Body of pancreas (tissue), 4 donors: Measurements from ENCODE around the gene HES2.

ENCODE experiments used
- POLR2A ChIP-seq, 3 donors: fragments of 450-650 bp; IDR thresholded peaks; one replicate each; pipeline ENCODE4 v1.6.1; 2016; ENCODE audit warnings: antibody characterized with exemption in 3 of 3, mild to moderate bottlenecking in 2 of 3
- TF ChIP-seq, protein P1 (sequence below), 7 experiments: fragments of 450-650 bp in 4 of 7; fragments of 200-600 bp in 3 of 7; sonication (generic) in 3 of 7; IDR thresholded peaks; one replicate each; pipeline ENCODE4 v1.5.1; 2016 to 2019; ENCODE audit warnings: antibody characterized with exemption in 7 of 7

DNA sequence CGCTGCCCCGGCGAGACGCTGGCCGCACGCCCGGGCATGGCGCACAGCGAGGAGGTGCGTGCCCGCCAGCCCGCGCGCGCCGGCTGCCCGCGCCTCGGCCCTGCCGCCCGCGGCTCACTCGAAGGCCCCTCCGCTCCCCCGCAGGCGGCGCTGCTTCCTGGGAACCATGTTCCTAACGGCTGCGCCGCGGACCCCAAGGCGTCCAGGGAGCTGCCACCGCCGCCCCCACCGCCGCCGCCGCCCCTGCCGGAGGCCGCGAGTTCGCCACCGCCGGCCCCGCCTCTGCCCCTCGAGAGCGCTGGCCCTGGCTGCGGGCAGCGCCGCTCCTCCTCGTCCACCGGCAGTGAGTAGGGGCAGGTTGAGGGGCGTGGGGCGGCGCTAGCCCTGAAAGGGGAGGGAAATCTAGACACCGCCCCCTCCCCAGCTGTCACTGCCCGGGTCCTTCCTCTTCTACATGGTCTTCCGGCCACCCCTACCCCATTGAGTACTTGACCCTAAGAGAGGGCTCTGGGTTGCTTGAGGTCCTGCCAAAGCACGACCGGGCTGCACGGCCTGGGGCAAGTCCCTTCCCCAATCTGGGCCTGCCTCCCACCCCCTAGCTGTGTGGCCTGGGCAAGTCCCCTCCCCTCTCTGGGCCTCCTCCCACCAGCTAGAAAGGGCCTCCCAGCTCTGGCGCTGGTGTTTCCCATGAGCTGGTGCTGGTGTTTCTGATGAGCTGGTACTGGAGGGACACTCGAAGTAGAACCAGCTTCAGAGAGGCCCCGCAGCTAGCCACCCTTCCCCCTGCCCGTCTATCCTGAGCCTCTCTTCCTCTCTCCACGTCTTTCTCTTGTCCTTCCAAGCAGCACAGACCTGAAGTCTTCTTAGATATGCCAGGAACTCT lies 29.3 kb upstream of the HES2 start:
- no peak for TF ChIP-seq POLR2A (IDR thresholded peaks at IDR 0.05)
- TF ChIP-seq, protein P1, sequence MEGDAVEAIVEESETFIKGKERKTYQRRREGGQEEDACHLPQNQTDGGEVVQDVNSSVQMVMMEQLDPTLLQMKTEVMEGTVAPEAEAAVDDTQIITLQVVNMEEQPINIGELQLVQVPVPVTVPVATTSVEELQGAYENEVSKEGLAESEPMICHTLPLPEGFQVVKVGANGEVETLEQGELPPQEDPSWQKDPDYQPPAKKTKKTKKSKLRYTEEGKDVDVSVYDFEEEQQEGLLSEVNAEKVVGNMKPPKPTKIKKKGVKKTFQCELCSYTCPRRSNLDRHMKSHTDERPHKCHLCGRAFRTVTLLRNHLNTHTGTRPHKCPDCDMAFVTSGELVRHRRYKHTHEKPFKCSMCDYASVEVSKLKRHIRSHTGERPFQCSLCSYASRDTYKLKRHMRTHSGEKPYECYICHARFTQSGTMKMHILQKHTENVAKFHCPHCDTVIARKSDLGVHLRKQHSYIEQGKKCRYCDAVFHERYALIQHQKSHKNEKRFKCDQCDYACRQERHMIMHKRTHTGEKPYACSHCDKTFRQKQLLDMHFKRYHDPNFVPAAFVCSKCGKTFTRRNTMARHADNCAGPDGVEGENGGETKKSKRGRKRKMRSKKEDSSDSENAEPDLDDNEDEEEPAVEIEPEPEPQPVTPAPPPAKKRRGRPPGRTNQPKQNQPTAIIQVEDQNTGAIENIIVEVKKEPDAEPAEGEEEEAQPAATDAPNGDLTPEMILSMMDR (IDR thresholded peaks at IDR 0.05): peak in 1 of 7 experiments; percentile 14
